Left ventricle myocardium inferior (tissue), 1 donor: Measurements from ENCODE around the gene MTCH1. TPM values are rescaled to one million over a fixed set of nuclear protein-coding genes. Genes with fewer than 3 reads are reported as not detected.

Experiments used
- DNase-seq: peaks from one replicate; pipeline ENCODE4 v3.0.0-alpha.2; 2020
- H3K27ac ChIP-seq: fragments of 200-600 bp; replicated peaks from 2 replicates; pipeline ENCODE4 v1.8.0; 2021
- H3K27me3 ChIP-seq: fragments of 200-600 bp; 2 replicates; pipeline ENCODE4 v1.8.0; 2021; ENCODE audit warnings: low read depth
- H3K36me3 ChIP-seq: fragments of 200-600 bp; 2 replicates; pipeline ENCODE4 v1.8.0; 2021
- H3K4me1 ChIP-seq: fragments of 200-600 bp; 2 replicates; pipeline ENCODE4 v1.8.0; 2021
- H3K4me3 ChIP-seq: fragments of 200-600 bp; 2 replicates; pipeline ENCODE4 v1.8.0; 2021; ENCODE audit warnings: mild to moderate bottlenecking, moderate library complexity
- H3K9me3 ChIP-seq: fragments of 200-600 bp; replicated peaks from 2 replicates; pipeline ENCODE4 v1.8.0; 2021
- CTCF ChIP-seq: fragments of 200-600 bp; IDR thresholded peaks from 2 replicates; pipeline ENCODE4 v1.8.0; 2021; ENCODE audit warnings: antibody characterized with exemption, mild to moderate bottlenecking, borderline replicate concordance
- intact Hi-C: fragments of 100-400 bp; cut with micrococcal nuclease; formaldehyde crosslinking; loops from one replicate; pipeline ENCODE4 v1.11.0; 2022
- total RNA-seq: library from RNA; stranded (reverse); fragmentation: NEBNext Ultra II Directional; extraction: Animal tissue kit (Norgen Biotek cat#: 25700); gene quantifications from one replicate; pipeline ENCODE4 v1.2.1, GENCODE V29; 2021
- donor health status: DM: no; HTN: yes; CAD: no; lungs with severe emphysema.

The MTCH1 gene
- total RNA-seq, 1 donor from 2014 or later = 162 TPM

DNA sequence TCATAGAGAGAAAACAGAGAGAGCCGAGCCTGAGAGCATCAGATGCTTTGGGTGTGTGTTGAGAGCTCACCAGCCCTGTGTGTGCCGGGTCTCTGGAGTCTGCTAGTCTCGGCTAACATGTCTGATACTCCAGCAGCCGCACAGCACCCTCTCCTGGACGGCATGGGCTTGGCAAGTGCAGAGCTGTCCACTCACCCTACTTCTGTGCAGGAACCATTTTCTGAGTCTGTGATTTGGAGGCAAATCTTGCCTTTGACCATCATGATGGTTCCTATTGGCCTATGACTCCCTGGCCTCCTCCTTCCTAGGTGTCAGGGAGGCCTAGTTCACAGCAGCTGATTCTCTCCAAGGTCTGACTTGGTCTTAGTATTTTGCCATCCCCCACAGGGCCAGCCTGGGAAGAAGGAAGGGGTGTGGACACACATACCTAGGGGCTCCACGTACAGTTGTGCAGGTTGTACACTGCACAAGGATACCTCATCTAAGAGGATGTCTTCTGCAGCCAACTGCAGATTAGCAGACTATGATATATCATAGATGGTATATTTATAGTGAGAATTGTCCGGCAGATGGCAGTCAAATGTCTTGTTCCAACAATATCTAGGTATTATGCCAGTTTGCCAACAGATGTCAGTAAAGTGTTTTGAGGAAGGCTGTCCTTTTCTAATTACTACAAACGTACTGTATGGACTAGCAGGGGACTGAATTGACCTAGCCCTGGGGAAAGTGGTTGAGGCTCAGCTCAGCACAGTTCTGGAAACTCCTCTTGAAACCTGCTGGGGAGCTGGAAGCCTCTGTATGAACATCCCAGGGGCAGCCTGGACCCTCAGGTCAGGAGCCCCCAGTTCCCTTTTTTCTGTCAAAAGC, 32.4 kb upstream of the MTCH1 start:
- peak overlapping the region; percentile 60 for H3K27ac ChIP-seq
- H3K36me3 ChIP-seq = no peaks in the 10 kb centered on the region
- intact Hi-C loops = no loop called here
- DNase-seq = peak; percentile 90
- TF ChIP-seq CTCF = peak; percentile 88
- no peak overlapping the region for H3K4me3 ChIP-seq
- peaks cover 19% of the 10 kb centered on the region for H3K4me1 ChIP-seq
- no peaks in the 10 kb centered on the region for H3K9me3 ChIP-seq
- H3K27me3 ChIP-seq = no peaks in the 10 kb centered on the region

GRCh38 chr6:37017606-37018197, 31.7 kb upstream of the MTCH1 start:
- no peaks in the 10 kb centered on the region for H3K9me3 ChIP-seq
- no peaks in the 10 kb centered on the region for H3K36me3 ChIP-seq
- H3K4me1 ChIP-seq = peaks cover 19% of the 10 kb centered on the region
- TF ChIP-seq CTCF = no peak
- H3K27ac ChIP-seq = peak overlapping the region; percentile 60
- DNase-seq = no peak
- no peaks in the 10 kb centered on the region for H3K27me3 ChIP-seq
- intact Hi-C loops = no loop called here
- no peak overlapping the region for H3K4me3 ChIP-seq

- Histone ChIP-seq H3K9me3 (no peaks in the 10 kb centered on the region), H3K36me3 (no peaks in the 10 kb centered on the region), H3K27me3 (no peaks in the 10 kb centered on the region), H3K4me1 (peaks cover 19% of the 10 kb centered on the region), H3K27ac (no peak overlapping the region), H3K4me3 (no peak overlapping the region)
- intact Hi-C loops = no loop called here
- TF ChIP-seq CTCF = no peak
- no peak for DNase-seq
Observed at GRCh38 chr6:37016995-37017394, 31.0 kb upstream of the MTCH1 start.

GRCh38 chr6:37015532-37015931, 29.5 kb upstream of the MTCH1 start:
- no peak for DNase-seq
- H3K9me3 ChIP-seq = no peaks in the 10 kb centered on the region
- intact Hi-C loops = no loop called here
- H3K4me1 ChIP-seq = peaks cover 19% of the 10 kb centered on the region
- H3K4me3 ChIP-seq = no peak overlapping the region
- H3K27ac ChIP-seq = no peak overlapping the region
- TF ChIP-seq CTCF = no peak
- H3K27me3 ChIP-seq = no peaks in the 10 kb centered on the region
- no peaks in the 10 kb centered on the region for H3K36me3 ChIP-seq

DNA sequence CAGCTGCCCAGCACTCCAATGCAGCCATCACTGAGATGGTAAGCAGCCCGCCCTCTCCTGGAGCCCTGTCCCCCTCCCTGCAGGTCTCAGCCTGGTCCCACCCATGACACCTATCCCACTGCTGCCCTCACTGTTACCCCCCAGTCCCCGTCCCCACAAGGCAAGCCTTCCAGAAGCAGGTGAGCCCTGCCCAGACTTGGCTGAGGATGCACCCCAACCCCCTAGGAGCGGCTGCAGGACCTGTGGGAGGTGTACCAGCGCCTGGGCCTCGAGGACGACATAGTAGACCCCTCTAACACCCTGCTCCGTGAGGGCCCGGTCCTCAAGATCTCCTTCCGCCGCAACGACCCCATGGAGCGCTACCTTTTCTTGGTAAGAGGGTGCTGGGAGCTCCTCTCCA, 28.7 kb upstream of the MTCH1 start:
- peaks cover 19% of the 10 kb centered on the region for H3K4me1 ChIP-seq
- DNase-seq = no peak
- H3K36me3 ChIP-seq = no peaks in the 10 kb centered on the region
- no peak overlapping the region for H3K27ac ChIP-seq
- H3K27me3 ChIP-seq = no peaks in the 10 kb centered on the region
- intact Hi-C loops = no loop called here
- no peak for TF ChIP-seq CTCF
- no peaks in the 10 kb centered on the region for H3K9me3 ChIP-seq
- H3K4me3 ChIP-seq = no peak overlapping the region
